GM21825 (cell line): Measurements from ENCODE around the gene ZPR1.
"Not testable (repeated sequence)": the region's sequence is repeated elsewhere in the genome, so short reads cannot be mapped to it uniquely, and the experiment has no call there.

ENCODE experiments used
- ATAC-seq: cut with Tn5 transposase; IDR thresholded peaks from one replicate; pipeline ENCODE4 v1.9.1; 2021; ENCODE audit warnings: mild to moderate bottlenecking, moderate library complexity; ENCODE audit not compliant: unreplicated experiment

ZPR1 gene

DNA sequence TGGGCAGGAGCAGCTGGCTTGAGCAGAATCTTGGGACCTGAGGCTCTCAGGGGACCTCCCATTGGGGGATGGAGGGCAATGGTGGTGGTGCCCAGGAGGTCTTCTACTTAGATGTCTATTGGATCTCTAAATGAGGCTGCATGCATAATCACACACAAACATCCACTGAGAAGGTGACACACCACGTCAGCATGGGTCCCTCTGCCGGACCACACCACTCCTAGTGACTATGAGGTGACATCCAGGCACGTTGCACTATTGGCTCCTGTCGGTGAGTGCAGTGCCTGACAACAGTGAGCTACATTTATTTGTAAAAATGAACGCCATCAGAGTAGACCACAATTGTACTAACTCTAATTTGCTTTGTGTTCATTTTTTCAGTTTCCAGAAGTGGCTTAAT lies 37.6 kb upstream of the ZPR1 start:
- ATAC-seq, result no peak

DNA sequence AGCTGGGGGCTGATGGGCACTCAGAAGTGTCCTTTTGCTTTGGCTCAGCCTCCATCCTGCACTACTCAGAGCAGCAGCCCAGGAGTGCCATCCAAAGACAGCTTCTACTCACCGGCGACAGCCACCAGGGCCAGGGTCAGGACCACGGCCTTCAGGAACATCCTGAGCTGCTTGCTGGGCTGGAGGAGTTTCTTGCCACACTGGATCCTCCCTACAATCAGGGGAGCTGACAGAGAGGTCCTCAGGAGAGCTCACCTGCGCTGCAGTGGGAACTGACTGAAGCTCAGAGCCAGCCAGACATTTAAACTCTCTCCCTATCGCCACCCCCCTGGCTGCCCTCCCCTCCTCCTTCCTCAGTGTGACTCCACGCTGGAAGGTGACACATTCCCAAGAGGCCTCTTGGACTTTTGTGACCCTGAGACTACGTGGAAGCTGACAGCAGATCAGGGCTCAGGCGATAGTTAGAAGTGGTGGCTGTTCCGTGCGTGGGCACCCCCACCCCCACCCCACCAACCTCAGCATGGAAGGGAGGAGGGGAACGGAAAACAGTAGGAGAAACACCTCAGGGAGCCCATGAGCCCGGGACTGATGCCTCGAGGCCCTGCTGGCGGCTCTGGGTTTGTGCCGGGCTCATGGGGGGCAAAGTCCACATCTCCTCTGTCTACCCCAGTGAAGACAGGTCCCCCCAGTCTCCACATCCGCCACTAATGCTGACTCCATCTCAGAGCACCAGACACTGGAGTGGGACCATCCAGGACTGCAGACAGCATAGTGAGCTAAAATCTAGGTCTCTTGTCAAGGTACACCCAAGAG lies 35.4 kb upstream of the ZPR1 start, which contains the start of gene APOA4:
APOA4 (minus strand) TSS at position 274 of the 813 bp plus-strand sequence; CDS start at position 161, 113 bp downstream.
- no peak for ATAC-seq

- ATAC-seq, result no peak
Observed at GRCh38 chr11:116822575-116822974, 34.8 kb upstream of the ZPR1 start.

DNA sequence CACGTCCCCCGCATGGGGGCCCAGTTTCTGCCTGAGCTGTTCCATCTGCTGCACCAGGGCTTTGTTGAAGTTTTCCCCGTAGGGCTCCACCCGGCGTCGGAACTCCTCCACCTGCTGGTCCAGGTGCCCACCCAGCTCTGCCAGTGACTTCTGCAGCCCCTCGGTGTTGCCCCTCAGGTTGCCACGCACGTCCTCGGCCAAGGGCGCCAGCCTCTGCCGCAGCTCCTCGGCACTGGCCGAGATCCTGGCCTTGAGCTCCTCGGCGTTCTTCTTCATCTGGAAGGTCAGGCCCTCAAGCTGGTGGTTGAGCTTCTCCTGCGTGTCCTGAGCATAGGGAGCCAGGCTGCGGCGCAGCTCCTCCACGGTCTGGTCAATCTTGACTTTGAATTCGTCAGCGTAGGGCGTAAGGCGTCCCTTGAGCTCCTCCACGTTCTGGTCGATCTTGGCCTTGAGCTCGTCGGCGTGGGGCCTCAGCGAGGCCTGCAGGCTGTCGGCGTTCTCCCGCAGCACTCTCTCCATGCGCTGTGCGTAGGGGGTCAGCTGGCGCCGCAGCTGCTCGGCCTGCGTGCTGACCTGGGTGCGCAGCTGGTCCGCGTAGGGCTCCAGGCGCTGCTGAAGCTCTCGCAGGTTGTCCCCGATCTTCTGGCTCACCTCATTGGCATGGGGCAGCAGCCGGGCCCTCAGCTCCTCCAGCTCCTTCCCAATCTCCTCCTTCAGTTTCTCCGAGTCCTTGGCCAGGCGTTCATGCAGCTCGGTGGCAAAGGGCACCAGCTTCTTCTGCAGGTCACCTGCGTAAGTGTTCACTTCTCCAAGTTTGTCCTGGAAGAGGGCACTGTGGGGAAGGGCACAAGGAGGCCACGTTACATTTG lies 33.5 kb upstream of the ZPR1 start:
- no peak for ATAC-seq

GRCh38 chr11:116819049-116819448 lies 31.2 kb upstream of the ZPR1 start:
- ATAC-seq, result no peak

GRCh38 chr11:116814502-116814901 lies 26.7 kb upstream of the ZPR1 start:
- ATAC-seq, result no peak

DNA sequence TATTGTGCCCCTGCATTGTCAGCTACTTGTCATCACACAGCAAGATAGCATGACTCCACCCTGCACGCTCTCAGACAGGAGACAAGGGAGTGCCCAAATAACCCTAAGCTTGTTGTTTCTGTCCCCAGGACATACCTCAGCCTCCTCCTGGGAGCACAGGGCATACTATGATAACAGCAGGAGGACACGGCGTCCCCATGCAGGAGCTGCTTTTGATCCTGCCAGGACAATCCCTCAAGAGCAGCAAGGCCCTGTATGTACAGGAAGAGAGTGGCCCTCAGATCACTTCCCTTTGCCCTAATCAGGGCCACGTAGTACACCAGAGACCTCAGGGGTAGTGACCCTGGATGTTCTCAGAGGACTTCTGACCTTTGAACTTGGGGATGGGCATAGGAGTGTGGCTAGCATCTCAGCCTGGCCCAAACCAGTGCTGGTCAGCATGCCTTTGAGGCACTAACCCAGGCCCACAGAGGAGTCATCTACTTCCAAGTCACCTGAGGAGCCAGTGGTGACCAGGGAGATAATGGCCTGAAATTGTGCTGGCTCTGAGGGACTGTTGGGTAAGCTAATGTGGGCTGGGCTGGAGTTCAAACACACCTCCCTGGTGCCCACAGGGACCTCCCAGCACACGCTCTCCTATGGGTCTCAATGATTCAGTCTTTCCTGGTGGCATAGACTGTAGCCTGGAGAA lies 26.1 kb upstream of the ZPR1 start:
- ATAC-seq, result no peak

DNA sequence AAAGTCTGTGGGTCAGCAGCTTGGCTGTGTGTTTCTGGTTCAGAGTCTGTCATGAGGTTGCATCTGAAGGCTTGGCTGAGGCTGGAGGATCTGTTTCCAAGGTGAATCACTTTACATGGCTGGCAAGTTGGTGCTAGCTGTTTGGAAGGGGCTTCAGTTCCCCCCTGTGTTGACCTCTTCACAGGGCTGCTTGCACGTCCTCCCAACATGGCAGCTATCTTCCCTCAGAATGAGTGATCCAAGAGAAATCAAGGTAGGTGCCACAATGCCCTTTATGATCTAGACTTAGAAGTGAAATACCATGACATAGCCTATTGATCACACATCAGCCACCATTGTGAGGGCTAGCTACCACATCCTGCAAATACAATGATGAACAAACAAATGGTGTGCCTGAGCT lies 25.3 kb upstream of the ZPR1 start:
- ATAC-seq, result no peak

- no peak for ATAC-seq
Observed at GRCh38 chr11:116812109-116812508, 24.3 kb upstream of the ZPR1 start.

DNA sequence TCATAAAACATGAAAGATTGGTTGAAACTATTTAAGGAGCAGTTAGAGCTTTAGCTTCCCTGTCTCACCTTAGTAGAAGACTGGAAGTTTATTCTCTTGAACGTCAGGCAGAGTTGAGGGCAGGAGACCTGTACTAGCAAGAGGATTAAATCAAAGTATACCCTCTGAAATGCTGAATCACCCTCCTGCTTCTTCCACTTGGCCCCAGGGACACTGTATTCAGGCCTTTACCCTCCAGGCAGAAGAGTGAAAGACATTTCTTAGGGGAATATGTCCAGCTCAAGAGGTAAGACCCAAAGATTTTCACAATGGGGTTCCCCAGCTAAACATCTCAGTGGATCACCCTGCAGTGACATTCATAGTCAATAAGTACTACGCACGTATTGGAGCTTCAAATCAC lies 23.4 kb upstream of the ZPR1 start:
- ATAC-seq, result no peak

DNA sequence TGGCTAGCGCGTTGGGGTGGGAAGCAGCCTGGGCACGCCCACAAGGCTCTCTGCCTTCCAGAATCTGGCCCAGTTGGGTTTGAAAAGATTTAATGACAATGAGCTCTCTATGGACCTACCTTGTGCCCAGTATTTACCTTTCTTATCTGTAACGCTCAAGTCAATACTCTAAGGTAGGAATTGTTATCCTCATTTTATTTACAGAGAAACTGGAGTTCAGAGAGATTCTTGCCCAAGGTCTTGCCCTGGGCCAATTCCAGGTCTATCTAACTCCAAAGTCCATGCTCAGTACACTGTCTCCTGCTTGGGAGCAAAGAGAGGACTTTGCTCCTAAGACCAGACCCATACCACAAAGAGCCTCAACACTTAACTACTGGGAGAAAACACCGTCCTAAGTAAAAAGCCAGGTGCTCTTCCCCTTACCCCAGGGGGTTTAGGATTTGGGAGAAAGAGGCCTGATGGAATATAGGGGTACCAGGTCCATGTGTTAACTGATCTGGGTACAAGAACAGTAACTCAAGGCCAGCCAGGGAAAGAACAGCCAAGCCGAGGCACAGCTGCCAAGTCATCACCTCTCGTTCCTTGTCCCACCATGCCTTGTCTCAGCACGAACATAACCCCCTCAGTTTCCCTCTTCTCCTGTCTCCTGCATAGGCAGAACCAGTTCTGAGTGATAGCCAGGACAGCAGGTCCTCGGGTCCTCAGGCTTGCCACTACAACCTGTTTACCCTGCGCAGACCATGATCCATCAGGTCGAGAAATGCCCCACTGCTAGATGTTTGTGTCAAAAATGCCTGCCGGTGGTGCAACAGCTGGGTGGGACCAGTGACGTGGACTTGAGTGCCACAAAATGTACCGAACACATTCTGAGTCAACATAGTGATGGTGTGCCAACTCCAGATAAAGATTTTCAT lies 20.7 kb upstream of the ZPR1 start:
- ATAC-seq, result no peak

DNA sequence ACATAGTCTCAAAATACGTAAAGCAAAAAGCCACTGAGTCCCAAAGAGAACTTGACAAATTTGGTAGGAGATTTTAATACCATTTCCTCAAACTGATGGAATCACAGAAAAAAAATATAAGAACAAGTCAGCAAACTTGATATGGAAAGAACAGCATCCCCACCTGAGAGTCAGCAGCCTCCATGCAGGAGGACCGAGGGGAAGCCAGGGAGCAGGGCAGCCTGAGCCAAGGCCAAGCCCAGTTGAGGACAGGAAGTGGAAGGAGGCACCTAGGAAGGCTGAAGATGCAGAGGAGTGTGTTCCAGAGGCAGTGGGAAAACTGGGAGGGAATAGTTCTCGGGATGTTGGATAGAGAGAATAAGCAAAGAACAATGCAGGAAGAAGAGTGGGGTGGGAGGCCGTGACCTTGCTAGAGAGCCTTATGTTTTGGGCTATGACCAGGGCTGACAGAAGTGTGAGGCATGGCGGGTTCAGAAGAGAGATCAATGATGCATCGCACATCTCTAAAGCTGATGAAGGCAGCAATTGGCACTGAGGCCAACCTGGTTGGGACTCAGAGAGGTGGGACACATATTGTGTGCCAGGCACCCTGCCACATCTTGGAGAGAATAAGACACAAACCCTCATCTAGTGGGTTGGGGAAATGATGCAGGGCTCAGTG lies 19.9 kb upstream of the ZPR1 start:
- ATAC-seq, result no peak

- no peak for ATAC-seq
Observed at GRCh38 chr11:116804001-116804400, 16.2 kb upstream of the ZPR1 start.

- not testable (repeated sequence) for ATAC-seq
Observed at GRCh38 chr11:116801662-116802061, 13.8 kb upstream of the ZPR1 start.

DNA sequence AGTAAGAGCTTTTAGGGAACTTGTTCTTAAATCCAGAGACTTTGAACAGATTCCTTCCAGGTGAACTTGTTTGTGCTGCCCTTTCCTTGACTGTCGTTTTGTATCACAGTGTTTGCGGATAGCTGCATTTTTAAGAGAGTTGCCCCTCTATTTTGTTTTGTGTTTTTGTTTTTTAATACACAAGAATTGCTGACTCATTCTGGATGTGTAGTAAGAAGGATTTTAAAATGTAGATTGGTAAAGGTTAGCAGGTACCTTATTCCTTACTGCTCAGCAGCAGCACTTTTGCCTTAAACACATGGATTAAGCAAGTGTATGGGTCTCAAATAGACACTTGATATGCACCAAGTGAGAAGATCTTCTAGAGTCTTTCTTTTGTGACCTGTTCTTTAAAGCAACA lies 12.8 kb upstream of the ZPR1 start:
- ATAC-seq, result no peak

DNA sequence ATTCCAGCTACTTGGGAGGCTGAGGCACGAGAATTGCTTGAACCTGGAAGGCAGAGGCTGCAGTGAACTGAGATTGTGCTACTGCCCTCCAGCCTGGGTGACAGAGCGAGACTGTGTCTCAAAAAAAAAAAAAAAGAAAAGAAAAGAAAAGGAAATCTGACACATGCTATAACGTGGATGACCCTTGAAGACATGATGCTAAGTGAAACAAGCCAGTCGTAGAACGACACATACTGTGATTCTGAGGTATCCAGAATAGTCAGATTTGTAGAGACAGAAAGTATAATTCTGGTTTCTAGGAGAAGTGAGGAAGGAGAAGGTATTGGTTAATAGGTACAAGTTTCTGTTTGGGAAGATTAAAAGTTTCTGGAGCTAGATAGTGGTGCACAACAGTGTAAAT lies 10.5 kb upstream of the ZPR1 start:
- no peak for ATAC-seq

- no peak for ATAC-seq
Observed at GRCh38 chr11:116797816-116798215, 10.0 kb upstream of the ZPR1 start.

- ATAC-seq, result no peak
Observed at GRCh38 chr11:116796548-116796947, 8.7 kb upstream of the ZPR1 start.

DNA sequence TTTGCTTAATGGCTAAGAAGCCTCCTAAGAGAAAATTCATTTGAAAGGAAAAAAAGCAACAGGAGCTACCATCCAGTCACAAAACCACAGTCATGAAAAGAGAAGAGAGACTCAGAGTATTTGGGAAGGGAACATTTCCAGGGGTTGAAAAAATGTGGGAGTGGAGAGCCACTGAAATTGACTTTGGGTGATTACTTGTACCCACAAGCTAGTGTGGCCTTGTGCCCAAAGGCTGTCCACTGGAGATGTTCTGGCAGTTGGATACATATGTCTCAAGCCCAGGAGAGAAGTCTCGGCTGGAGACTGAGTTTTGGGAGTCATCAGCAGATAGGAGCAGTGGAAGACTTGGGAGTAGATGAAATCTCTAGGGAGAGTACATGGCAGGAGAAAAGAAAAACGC lies 7.0 kb upstream of the ZPR1 start:
- no peak for ATAC-seq

- no peak for ATAC-seq
Observed at GRCh38 chr11:116793772-116794097, 5.9 kb upstream of the ZPR1 start.
